Neuronal stem cell (in vitro differentiated cells): ENCODE measurements around the gene ATP2C2.

Experiments
- DNase-seq: peaks from one replicate; pipeline ENCODE4 v3.0.0-alpha.2; 2013; ENCODE audit warnings: low spot score
- H2AFZ ChIP-seq: one replicate; pipeline ENCODE4 v1.6.1; 2013; ENCODE audit warnings: mild to moderate bottlenecking, low read length, inconsistent platforms
- H2AK5ac ChIP-seq: 2 replicates; pipeline ENCODE4 v1.6.1; 2013; ENCODE audit warnings: low read depth, mild to moderate bottlenecking, inconsistent platforms, low read length, moderate library complexity, mixed read lengths
- H2BK120ac ChIP-seq: 2 replicates; pipeline ENCODE4 v1.6.1; 2013; ENCODE audit warnings: low read depth, mild to moderate bottlenecking, inconsistent platforms, low read length, moderate library complexity, mixed read lengths
- H2BK12ac ChIP-seq: one replicate; pipeline ENCODE4 v1.6.1; 2013; ENCODE audit warnings: low read length, inconsistent platforms
- H2BK15ac ChIP-seq: 2 replicates; pipeline ENCODE4 v1.6.1; 2013; ENCODE audit warnings: mild to moderate bottlenecking, low read length, inconsistent platforms, mixed read lengths
- H2BK5ac ChIP-seq: one replicate; pipeline ENCODE4 v1.6.1; 2013; ENCODE audit warnings: inconsistent platforms, mild to moderate bottlenecking, low read length, moderate library complexity
- H3K14ac ChIP-seq: one replicate; pipeline ENCODE4 v1.6.1; 2013; ENCODE audit warnings: low read length, inconsistent platforms
- H3K18ac ChIP-seq: 2 replicates; pipeline ENCODE4 v1.6.1; 2013; ENCODE audit warnings: low read length, inconsistent platforms
- H3K23ac ChIP-seq: 2 replicates; pipeline ENCODE4 v1.6.1; 2013; ENCODE audit warnings: low read depth, mild to moderate bottlenecking, mixed read lengths, low read length, inconsistent platforms; ENCODE audit not compliant: poor library complexity
- H3K27ac ChIP-seq: replicated peaks from 3 replicates; pipeline ENCODE4 v1.5.1; 2013; ENCODE audit warnings: low read length, inconsistent platforms
- H3K27me3 ChIP-seq, 3 experiments: 2 replicates each; pipeline ENCODE4 v1.6.1; 2013; ENCODE audit warnings: low read length in 3 of 3, mild to moderate bottlenecking in 2 of 3, inconsistent platforms in 1 of 3, low read depth in 1 of 3, mixed read lengths in 1 of 3, moderate library complexity in 1 of 3; ENCODE audit not compliant: control insufficient read depth in 3 of 3, insufficient read depth in 3 of 3
- H3K36me3 ChIP-seq, 2 donors: replicated peaks in 1 of 2; 2 replicates each; pipeline ENCODE4 v1.6.1; 2013; ENCODE audit warnings: low read length in 2 of 2; ENCODE audit not compliant: control insufficient read depth in 2 of 2, insufficient read depth in 2 of 2
- H3K4ac ChIP-seq: 2 replicates; pipeline ENCODE4 v1.6.1; 2013; ENCODE audit warnings: inconsistent platforms, mild to moderate bottlenecking, low read length, moderate library complexity
- H3K4me1 ChIP-seq, 2 donors: 1 replicate in 1 of 2; 2 replicates in 1 of 2; pipeline ENCODE4 v1.6.1; 2013; ENCODE audit warnings: low read length in 2 of 2, low read depth in 1 of 2; ENCODE audit not compliant: control insufficient read depth in 2 of 2, insufficient read depth in 1 of 2
- H3K4me2 ChIP-seq: one replicate; pipeline ENCODE4 v1.6.1; 2013; ENCODE audit warnings: mild to moderate bottlenecking, low read length, inconsistent platforms; ENCODE audit not compliant: insufficient read depth, poor library complexity, severe bottlenecking
- H3K4me3 ChIP-seq, 2 donors: 2 replicates each; pipeline ENCODE4 v1.5.1; 2013; ENCODE audit warnings: low read length in 2 of 2, mild to moderate bottlenecking in 2 of 2, inconsistent platforms in 1 of 2, moderate library complexity in 1 of 2
- H3K79me1 ChIP-seq: one replicate; pipeline ENCODE4 v1.6.1; 2013; ENCODE audit warnings: low read depth, mild to moderate bottlenecking, inconsistent platforms, low read length, moderate library complexity
- H3K9ac ChIP-seq: one replicate; pipeline ENCODE4 v1.6.1; 2013; ENCODE audit warnings: mild to moderate bottlenecking, low read depth, low read length, inconsistent platforms; ENCODE audit not compliant: poor library complexity
- H3K9me3 ChIP-seq, 2 donors: replicated peaks in 1 of 2; 2 replicates each; pipeline versions ENCODE3 to v1.6.1; 2013; ENCODE audit warnings: low read length in 2 of 2, mild to moderate bottlenecking in 2 of 2, inconsistent platforms in 1 of 2, low read depth in 1 of 2, mixed read lengths in 1 of 2, moderate library complexity in 1 of 2; ENCODE audit not compliant: control insufficient read depth in 2 of 2, insufficient read depth in 1 of 2
- H4K8ac ChIP-seq: one replicate; pipeline ENCODE4 v1.6.1; 2013; ENCODE audit warnings: low read depth, mild to moderate bottlenecking, inconsistent platforms, low read length, moderate library complexity
- H4K91ac ChIP-seq: one replicate; pipeline ENCODE4 v1.6.1; 2013; ENCODE audit warnings: low read length, low read depth, mild to moderate bottlenecking, inconsistent platforms; ENCODE audit not compliant: poor library complexity
- WGBS, 2 donors: extraction: QIAGEN DNeasy Blood & Tissue Kit; methylation state at CpG; one replicate each; pipeline ENCODE4 v1.1.7; 2013; ENCODE audit warnings: missing lambda C conversion rate in 2 of 2, mixed read lengths in 1 of 2; ENCODE audit not compliant: insufficient read length in 2 of 2, insufficient replicate concordance in 1 of 2; ENCODE audit errors: extremely low coverage in 2 of 2; 5-methylcytosine and 5-hydroxymethylcytosine counted together

ATP2C2 gene

GRCh38 chr16:84354306-84354705 is 14.0 kb upstream of the ATP2C2 start:
- no peak overlapping the region for H2AFZ ChIP-seq
- no peak overlapping the region for H4K8ac ChIP-seq
- no peak overlapping the region for H3K27ac ChIP-seq
- no CpG with 5 or more reads among the region's 6 CpGs for whole genome bisulfite sequencing, 2 donors
- H2AK5ac ChIP-seq = peak overlapping the region; percentile 23
- H4K91ac ChIP-seq = no peak overlapping the region
- H3K4me2 ChIP-seq = no peak overlapping the region
- no peaks in the 10 kb centered on the region for H3K27me3 ChIP-seq
- no peaks in the 10 kb centered on the region for H3K36me3 ChIP-seq
- H2BK120ac ChIP-seq = no peak overlapping the region
- H3K4ac ChIP-seq = no peak overlapping the region
- no peak overlapping the region for H3K14ac ChIP-seq
- no peak overlapping the region for H3K23ac ChIP-seq
- no peaks in the 10 kb centered on the region for H3K79me1 ChIP-seq
- no peaks in the 10 kb centered on the region for H3K9me3 ChIP-seq
- no peak overlapping the region for H2BK5ac ChIP-seq
- no peak overlapping the region for H2BK15ac ChIP-seq
- no peak overlapping the region for H3K4me3 ChIP-seq
- no peak for DNase-seq
- H3K9ac ChIP-seq = no peak overlapping the region
- no peak overlapping the region for H2BK12ac ChIP-seq
- H3K18ac ChIP-seq = peak overlapping the region; percentile 69
- H3K4me1 ChIP-seq = peaks cover 29 to 31% of the 10 kb centered on the region in 2 donors

- H2AFZ ChIP-seq = no peak overlapping the region
- no peak overlapping the region for H3K23ac ChIP-seq
- no peak overlapping the region for H3K27ac ChIP-seq
- no peak overlapping the region for H2BK15ac ChIP-seq
- no peaks in the 10 kb centered on the region for H3K36me3 ChIP-seq
- no peaks in the 10 kb centered on the region for H3K9me3 ChIP-seq
- H3K27me3 ChIP-seq = no peaks in the 10 kb centered on the region
- H3K14ac ChIP-seq = no peak overlapping the region
- no peak overlapping the region for H3K4me3 ChIP-seq
- DNase-seq = no peak
- H3K4ac ChIP-seq = no peak overlapping the region
- H2BK120ac ChIP-seq = no peak overlapping the region
- no peak overlapping the region for H4K8ac ChIP-seq
- 100% methylated on average over 1 of the region's 2 CpGs for whole genome bisulfite sequencing, 2 donors
- H2AK5ac ChIP-seq = no peak overlapping the region
- peaks cover 32% of the 10 kb centered on the region in 2 donors for H3K4me1 ChIP-seq
- H4K91ac ChIP-seq = no peak overlapping the region
- no peak overlapping the region for H3K9ac ChIP-seq
- no peak overlapping the region for H2BK5ac ChIP-seq
- no peak overlapping the region for H3K18ac ChIP-seq
- H3K4me2 ChIP-seq = no peak overlapping the region
- H3K79me1 ChIP-seq = no peaks in the 10 kb centered on the region
- no peak overlapping the region for H2BK12ac ChIP-seq
These were observed 13.2 kb upstream of the ATP2C2 start for GRCh38 chr16:84355149-84355548.

GRCh38 chr16:84356176-84356575 is 12.2 kb upstream of the ATP2C2 start:
- WGBS, 2 donors = no CpG with 5 or more reads among the region's 10 CpGs
- H3K23ac ChIP-seq = peak overlapping the region; percentile 49

GRCh38 chr16:84356591-84357116 is 11.7 kb upstream of the ATP2C2 start:
- no peak overlapping the region for H2BK12ac ChIP-seq
- H3K14ac ChIP-seq = no peak overlapping the region
- H3K27ac ChIP-seq = peak overlapping the region; percentile 50
- H4K91ac ChIP-seq = no peak overlapping the region
- H2BK120ac ChIP-seq = no peak overlapping the region
- H3K4me1 ChIP-seq = peaks cover 25 to 39% of the 10 kb centered on the region in 2 donors
- no peak overlapping the region for H4K8ac ChIP-seq
- H2AK5ac ChIP-seq = peak overlapping the region; percentile 97
- H3K4me3 ChIP-seq = no peak overlapping the region
- peak overlapping the region; percentile 93 for H3K18ac ChIP-seq
- H3K4ac ChIP-seq = no peak overlapping the region
- H3K23ac ChIP-seq = no peak overlapping the region
- no peak overlapping the region for H2AFZ ChIP-seq
- no CpG with 5 or more reads among the region's 11 CpGs for WGBS, 2 donors
- no peak overlapping the region for H3K9ac ChIP-seq
- peak overlapping the region; percentile 90 for H2BK15ac ChIP-seq
- H3K27me3 ChIP-seq = no peaks in the 10 kb centered on the region
- no peaks in the 10 kb centered on the region for H3K79me1 ChIP-seq
- H2BK5ac ChIP-seq = peak overlapping the region; percentile 42
- peak; percentile 26 for DNase-seq
- H3K4me2 ChIP-seq = no peak overlapping the region
- no peaks in the 10 kb centered on the region for H3K9me3 ChIP-seq
- H3K36me3 ChIP-seq = no peaks in the 10 kb centered on the region

More at GRCh38 chr16:84356176-84356575, 12.2 kb upstream of the ATP2C2 start:
- H3K27me3 ChIP-seq = no peaks in the 10 kb centered on the region
- H2AK5ac ChIP-seq = peak overlapping the region; percentile 97
- no peak overlapping the region for H2AFZ ChIP-seq
- H3K9me3 ChIP-seq = no peaks in the 10 kb centered on the region
- H2BK5ac ChIP-seq = peak overlapping the region; percentile 42
- peak overlapping the region; percentile 93 for H3K18ac ChIP-seq
- H4K8ac ChIP-seq = no peak overlapping the region
- peaks cover 25 to 38% of the 10 kb centered on the region in 2 donors for H3K4me1 ChIP-seq
- H2BK12ac ChIP-seq = peak overlapping the region; percentile 87
- H3K4me2 ChIP-seq = no peak overlapping the region
- H3K4me3 ChIP-seq = no peak overlapping the region
- H3K36me3 ChIP-seq = no peaks in the 10 kb centered on the region
- no peak overlapping the region for H3K4ac ChIP-seq
- no peak overlapping the region for H4K91ac ChIP-seq
- peak overlapping the region; percentile 93 for H2BK120ac ChIP-seq
- H3K27ac ChIP-seq = peak overlapping the region; percentile 50
- DNase-seq = no peak
- H3K9ac ChIP-seq = no peak overlapping the region
- H2BK15ac ChIP-seq = peak overlapping the region; percentile 90
- no peaks in the 10 kb centered on the region for H3K79me1 ChIP-seq
- H3K14ac ChIP-seq = no peak overlapping the region
